ENCODE results near the gene RLBP1.

The RLBP1 gene

GRCh38 chr15:89205991-89206585 lies 15.3 kb downstream of the RLBP1 start:
- no peak for DNase-seq (ENCODE audit: low read depth)

- DNase-seq (ENCODE audit: low read depth): no peak
Measured at GRCh38 chr15:89203705-89204273, 17.6 kb downstream of the RLBP1 start.

- DNase-seq (ENCODE audit: low read depth): no peak
Measured at GRCh38 chr15:89201465-89202005, 19.8 kb downstream of the RLBP1 start.

DNA sequence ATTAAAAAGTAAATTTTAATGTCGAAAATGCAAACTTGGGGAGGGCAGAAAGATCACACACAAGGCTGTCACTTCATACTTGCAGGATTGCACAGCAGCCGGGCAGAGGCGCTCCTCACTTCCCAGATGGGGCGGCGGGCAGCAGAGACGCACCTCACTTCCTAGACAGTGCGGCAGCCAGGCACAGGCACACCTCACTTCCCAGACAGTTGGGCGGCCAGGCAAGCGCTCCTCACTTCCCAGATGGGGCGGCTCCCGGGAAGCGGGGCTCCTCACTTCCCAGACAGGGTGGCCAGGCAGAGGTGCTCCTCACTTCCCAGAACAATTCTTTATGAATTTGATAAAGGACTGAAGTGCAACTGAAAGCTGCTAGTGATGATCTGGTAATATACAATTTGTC lies 21.2 kb downstream of the RLBP1 start:
- DNase-seq (ENCODE audit: low read depth): no peak

GRCh38 chr15:89199746-89200145 lies 21.6 kb downstream of the RLBP1 start:
- DNase-seq (ENCODE audit: low read depth): no peak

GRCh38 chr15:89198934-89199333 lies 22.4 kb downstream of the RLBP1 start:
- no peak for DNase-seq (ENCODE audit: low read depth)

- DNase-seq (ENCODE audit: low read depth): no peak
Measured at GRCh38 chr15:89198196-89198595, 23.2 kb downstream of the RLBP1 start.

GRCh38 chr15:89197503-89197971 lies 23.8 kb downstream of the RLBP1 start:
- DNase-seq (ENCODE audit: low read depth): no peak

- no peak for DNase-seq (ENCODE audit: low read depth)
Measured at GRCh38 chr15:89196994-89197393, 24.4 kb downstream of the RLBP1 start.

DNA sequence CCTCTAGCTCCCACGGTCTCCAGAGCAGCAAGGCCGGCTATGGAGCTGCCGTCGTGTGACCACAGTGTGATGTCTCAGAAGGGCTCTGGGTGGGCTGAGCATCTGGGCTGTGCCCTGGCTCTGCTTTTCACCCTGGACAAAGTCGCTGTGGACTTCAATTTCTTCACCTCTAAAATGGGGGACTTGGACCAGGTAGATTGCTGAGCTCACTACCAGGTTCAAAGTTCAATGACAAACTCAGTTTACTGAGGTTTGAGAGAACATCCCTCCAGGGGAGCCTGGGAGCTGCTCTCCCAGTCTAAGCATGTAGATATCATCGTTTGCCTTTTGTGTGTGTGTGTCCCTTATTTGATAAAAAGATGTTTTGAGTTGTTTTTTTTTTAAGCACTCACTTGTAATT lies 25.1 kb downstream of the RLBP1 start:
- no peak for DNase-seq (ENCODE audit: low read depth)

- DNase-seq (ENCODE audit: low read depth): no peak
Measured at GRCh38 chr15:89195836-89196235, 25.5 kb downstream of the RLBP1 start.

DNA sequence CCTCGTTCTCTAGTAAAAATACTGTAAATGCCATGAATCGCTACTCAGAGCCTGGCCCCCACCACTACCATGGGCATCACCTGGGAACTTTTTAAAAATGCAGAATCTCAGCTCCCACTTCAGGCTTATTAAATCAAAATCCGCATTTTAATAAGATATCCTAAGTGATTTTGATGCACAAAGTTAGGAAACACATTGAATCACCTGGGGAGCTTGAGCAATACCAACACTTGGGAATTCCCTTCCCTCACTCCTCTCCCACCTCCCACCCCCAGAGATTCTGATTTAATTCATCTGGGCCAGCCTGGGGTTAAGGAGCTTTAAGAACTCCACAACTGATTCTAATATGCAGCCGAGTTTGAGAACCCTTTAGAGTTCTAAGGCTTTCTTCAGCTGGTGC lies 26.8 kb downstream of the RLBP1 start:
- no peak for DNase-seq (ENCODE audit: low read depth)

GRCh38 chr15:89192766-89193165 lies 28.6 kb downstream of the RLBP1 start:
- peak; percentile 57 for DNase-seq (ENCODE audit: low read depth)

GRCh38 chr15:89192136-89192535 lies 29.2 kb downstream of the RLBP1 start:
- peak; percentile 47 for DNase-seq (ENCODE audit: low read depth)

- no peak for DNase-seq (ENCODE audit: low read depth)
Measured at GRCh38 chr15:89187986-89188514, 33.3 kb downstream of the RLBP1 start.

DNA sequence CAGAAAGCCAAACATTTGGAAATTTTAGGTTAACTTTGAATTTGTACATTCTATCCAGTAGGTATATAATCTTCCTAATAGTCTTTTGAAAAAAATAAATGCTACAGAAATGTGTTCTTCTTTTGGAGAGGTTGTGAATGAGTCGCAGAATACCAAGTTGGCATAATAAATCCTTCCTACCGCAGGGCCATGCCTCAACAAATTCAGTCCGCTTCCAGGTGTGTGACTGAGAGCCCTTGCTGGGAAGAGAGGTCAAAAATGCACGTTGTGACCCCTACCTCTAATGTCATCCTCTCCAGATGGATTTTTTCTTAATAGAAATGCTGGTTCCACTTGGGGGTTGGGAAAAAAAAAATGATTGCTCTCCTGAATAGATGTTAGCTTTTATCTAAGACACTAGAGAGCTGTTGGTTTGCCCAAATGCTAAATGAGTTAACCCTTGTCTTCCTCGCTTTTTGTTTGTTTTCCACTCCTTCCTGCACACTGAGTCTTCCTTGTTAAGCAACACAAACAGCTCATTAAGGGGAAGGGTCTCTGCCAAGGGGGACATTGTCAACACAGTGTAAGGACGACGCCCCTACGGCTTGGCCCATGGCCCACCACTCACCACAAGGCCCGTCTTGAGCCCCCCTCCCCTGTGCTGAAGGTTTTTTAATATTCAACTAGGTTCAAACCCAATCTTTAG lies 33.9 kb downstream of the RLBP1 start:
- no peak for DNase-seq (ENCODE audit: low read depth)

DNA sequence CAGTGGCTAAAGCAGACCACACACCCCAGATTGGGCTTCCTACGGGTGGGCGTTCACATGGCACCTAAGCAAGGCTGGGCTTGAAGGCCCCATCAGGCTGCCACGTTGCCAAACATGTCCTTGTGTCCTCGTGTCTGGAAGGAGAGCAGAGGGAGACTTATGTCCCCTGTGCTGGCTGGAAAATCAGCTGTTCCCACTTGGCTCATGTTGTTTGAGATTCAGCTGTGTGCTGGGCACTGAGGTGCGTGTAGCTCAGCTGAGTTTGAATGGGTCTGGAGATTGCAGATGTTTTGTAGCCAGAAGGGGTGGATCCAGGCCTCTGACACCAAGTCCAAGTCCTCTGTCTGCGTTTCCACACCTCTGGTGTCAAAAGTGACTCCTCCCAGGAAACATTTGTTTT lies 34.6 kb downstream of the RLBP1 start:
- DNase-seq (ENCODE audit: low read depth): no peak

- no peak for DNase-seq (ENCODE audit: low read depth)
Measured at GRCh38 chr15:89184886-89185526, 36.4 kb downstream of the RLBP1 start.

GRCh38 chr15:89184357-89184756 lies 37.0 kb downstream of the RLBP1 start:
- no peak for DNase-seq (ENCODE audit: low read depth)

GRCh38 chr15:89179966-89180875 lies 41.2 kb downstream of the RLBP1 start:
- peak; percentile 54 for DNase-seq (ENCODE audit: low read depth)

DNA sequence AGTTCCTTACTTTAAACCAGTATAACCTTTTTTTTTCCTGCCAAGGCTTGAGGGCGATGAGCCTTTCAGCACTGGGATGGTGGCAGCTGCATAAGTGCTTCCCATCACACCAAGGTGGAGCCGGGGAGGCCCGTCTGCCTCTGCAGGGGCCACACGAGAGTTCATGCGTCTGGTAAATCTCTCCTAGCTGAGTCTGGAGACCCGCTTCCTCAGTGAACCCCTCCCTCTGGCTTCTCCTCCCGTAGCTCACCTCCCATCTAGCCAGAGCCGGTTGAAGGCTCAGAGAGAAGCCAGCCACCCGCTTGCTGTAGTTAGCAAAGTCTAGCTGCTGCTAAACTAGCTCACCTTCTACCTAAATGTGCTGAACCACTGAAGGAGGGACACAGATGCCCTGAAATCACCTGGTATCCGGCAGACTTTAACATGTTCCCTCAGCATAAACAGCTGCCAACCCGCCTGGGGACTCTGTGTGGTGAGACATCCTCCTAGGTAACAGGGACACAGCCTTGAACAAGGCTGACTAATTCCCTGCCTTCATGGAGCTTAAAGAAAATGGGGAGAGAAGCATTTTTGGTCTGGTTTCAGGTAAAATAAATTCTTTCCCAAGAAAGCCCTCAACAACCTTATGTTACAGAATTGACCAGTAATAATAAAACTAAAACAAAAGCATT lies 42.9 kb downstream of the RLBP1 start:
- DNase-seq (ENCODE audit: low read depth): no peak

All from iris pigment epithelial cell (primary cell).